Neutrophil (primary cell): ENCODE data around the gene BLVRA.
A peak's percentile ranks its signal among the peaks of the same experiment; 100 is the strongest.
"Not testable (repeated sequence)": the region's sequence is repeated elsewhere in the genome, so short reads cannot be mapped to it uniquely, and the experiment has no call there.

Experiments used
- H3K27ac ChIP-seq: fragments of 200-600 bp; sonication (generic); 2 replicates; pipeline ENCODE4 v1.5.1; 2016; ENCODE audit warnings: mild to moderate bottlenecking, moderate library complexity
- H3K27me3 ChIP-seq: fragments of 200-600 bp; sonication (generic); 2 replicates; pipeline ENCODE4 v1.6.0; 2016; ENCODE audit warnings: mild to moderate bottlenecking
- H3K36me3 ChIP-seq: fragments of 200-600 bp; sonication (generic); 2 replicates; pipeline ENCODE4 v1.5.1; 2017
- H3K4me1 ChIP-seq, 2 experiments: fragments of 200-600 bp in 1 of 2; sonication (generic) in 1 of 2; 1 replicate in 1 of 2; 2 replicates in 1 of 2; pipeline versions ENCODE4 v1.5.1 to v1.6.1; 2013 to 2016; ENCODE audit warnings: low read depth in 1 of 2, low read length in 1 of 2, mild to moderate bottlenecking in 1 of 2, moderate library complexity in 1 of 2; ENCODE audit not compliant: control insufficient read depth in 1 of 2, insufficient read depth in 1 of 2
- H3K4me3 ChIP-seq, 2 experiments: fragments of 200-600 bp in 1 of 2; sonication (generic) in 1 of 2; 1 replicate in 1 of 2; 2 replicates in 1 of 2; pipeline ENCODE4 v1.5.1; 2013 to 2016; ENCODE audit warnings: low read depth in 1 of 2, low read length in 1 of 2, mild to moderate bottlenecking in 1 of 2, moderate library complexity in 1 of 2
- H3K9me3 ChIP-seq: fragments of 200-600 bp; sonication (generic); 2 replicates; pipeline ENCODE4 v1.5.1; 2016
- TF ChIP-seq, protein P1 (sequence below): fragments of 200-600 bp; sonication (generic); IDR thresholded peaks from 2 replicates; pipeline ENCODE4 v1.5.1; 2016; ENCODE audit warnings: antibody characterized with exemption

The BLVRA gene

DNA sequence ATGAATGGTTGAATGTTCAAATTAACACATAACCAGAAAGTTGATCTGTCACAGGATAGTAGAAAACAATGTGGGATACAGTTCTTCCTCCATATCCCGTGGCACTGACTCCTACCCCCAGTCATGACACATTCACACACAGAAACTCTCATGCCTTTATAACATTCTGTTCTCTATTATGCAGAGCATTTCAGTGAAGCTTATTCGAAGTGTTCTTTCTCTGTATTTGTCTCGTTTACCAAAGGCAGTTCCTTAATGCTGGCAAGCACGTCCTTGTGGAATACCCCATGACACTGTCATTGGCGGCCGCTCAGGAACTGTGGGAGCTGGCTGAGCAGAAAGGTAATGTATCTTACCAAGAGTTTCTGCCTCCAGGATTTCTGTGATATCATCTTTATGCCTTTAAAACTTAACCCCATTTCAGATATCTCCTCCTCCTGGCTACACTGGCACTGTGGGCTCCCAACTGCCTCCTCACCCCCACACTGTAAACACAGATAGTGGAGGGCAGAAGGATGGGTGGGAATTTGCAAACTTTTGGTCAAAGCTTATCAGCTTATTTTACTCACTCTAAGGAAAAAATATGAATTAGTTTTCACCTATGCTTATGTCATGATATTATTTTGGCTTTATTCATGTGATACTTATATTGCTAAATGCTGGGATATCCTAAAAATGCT lies 34.1 kb downstream of the BLVRA start:
- no peaks in the 10 kb centered on the region for H3K9me3 ChIP-seq
- no peak overlapping the region for H3K4me3 ChIP-seq
- H3K27ac ChIP-seq = peak overlapping the region; percentile 51
- TF ChIP-seq, protein P1, sequence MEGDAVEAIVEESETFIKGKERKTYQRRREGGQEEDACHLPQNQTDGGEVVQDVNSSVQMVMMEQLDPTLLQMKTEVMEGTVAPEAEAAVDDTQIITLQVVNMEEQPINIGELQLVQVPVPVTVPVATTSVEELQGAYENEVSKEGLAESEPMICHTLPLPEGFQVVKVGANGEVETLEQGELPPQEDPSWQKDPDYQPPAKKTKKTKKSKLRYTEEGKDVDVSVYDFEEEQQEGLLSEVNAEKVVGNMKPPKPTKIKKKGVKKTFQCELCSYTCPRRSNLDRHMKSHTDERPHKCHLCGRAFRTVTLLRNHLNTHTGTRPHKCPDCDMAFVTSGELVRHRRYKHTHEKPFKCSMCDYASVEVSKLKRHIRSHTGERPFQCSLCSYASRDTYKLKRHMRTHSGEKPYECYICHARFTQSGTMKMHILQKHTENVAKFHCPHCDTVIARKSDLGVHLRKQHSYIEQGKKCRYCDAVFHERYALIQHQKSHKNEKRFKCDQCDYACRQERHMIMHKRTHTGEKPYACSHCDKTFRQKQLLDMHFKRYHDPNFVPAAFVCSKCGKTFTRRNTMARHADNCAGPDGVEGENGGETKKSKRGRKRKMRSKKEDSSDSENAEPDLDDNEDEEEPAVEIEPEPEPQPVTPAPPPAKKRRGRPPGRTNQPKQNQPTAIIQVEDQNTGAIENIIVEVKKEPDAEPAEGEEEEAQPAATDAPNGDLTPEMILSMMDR = no peak
- H3K36me3 ChIP-seq = peaks cover 33% of the 10 kb centered on the region
- no peaks in the 10 kb centered on the region for H3K27me3 ChIP-seq
- no peaks in the 10 kb centered on the region for H3K4me1 ChIP-seq

DNA sequence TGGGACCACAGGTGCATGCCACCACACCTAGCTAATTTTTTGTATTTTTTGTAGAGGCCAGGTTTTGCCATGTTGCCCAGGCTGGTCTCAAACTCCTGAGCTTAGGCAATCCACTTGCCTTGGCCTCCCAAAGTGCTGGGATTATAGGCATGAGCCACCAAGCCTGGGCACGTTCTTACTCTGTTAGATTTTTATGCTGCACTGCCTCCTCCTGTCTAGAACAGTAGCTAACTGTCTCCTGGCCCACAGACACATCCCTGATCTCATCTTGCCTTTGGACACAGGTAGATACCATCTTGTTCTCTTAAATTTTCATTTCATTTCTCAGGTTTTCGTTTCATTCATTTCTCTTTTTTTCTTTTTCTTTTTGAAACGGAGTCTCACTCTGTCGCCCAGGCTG lies 41.1 kb downstream of the BLVRA start:
- no peaks in the 10 kb centered on the region for H3K9me3 ChIP-seq
- H3K36me3 ChIP-seq = peaks cover 40% of the 10 kb centered on the region
- no peak overlapping the region for H3K27ac ChIP-seq
- H3K4me1 ChIP-seq = no peaks in the 10 kb centered on the region
- TF ChIP-seq, protein P1 = no peak
- no peak overlapping the region for H3K4me3 ChIP-seq
- H3K27me3 ChIP-seq = no peaks in the 10 kb centered on the region

DNA sequence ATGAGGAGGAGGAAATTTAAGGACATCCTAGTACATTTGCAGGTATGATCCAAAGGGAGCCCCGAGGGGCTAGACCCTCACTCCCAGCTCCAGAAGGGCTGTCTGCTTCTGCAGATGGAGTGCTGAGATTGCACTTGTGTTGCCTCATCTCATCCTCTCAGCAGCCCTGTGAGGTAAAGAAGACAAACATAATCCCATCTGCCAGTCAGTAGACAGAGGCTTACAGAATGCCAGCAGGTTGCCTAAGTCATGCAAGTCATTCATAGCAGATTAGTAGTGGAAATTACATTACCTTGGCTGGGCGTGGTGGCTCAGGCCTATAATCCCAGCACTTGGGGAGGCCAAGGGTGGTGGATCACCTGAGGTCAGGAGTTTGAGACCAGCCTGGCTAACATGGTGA lies 45.4 kb downstream of the BLVRA start:
- H3K9me3 ChIP-seq = no peaks in the 10 kb centered on the region
- TF ChIP-seq, protein P1 = no peak
- H3K4me3 ChIP-seq = no peak overlapping the region
- no peak overlapping the region for H3K27ac ChIP-seq
- H3K36me3 ChIP-seq = peaks cover 71% of the 10 kb centered on the region
- H3K27me3 ChIP-seq = no peaks in the 10 kb centered on the region
- no peaks in the 10 kb centered on the region for H3K4me1 ChIP-seq

DNA sequence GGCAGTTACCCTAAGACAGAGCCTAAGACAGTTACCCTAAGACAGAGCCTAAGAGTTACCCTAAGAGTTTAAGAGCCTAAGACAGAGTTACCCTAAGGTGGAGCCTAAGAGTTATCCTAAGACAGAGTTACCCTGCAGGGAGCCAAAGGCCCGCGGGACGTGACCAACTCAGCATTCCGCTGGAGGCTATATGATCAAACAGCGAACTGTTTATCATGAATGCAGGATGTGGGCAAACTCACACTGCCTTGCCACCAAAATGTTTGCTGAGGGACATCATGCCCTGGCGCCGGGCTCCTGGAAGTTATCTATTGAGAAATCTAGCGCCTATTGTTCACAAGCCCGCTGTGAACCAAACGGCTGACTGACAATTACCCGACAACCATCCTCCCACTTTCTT lies 49.9 kb downstream of the BLVRA start:
- no peaks in the 10 kb centered on the region for H3K27me3 ChIP-seq

DNA sequence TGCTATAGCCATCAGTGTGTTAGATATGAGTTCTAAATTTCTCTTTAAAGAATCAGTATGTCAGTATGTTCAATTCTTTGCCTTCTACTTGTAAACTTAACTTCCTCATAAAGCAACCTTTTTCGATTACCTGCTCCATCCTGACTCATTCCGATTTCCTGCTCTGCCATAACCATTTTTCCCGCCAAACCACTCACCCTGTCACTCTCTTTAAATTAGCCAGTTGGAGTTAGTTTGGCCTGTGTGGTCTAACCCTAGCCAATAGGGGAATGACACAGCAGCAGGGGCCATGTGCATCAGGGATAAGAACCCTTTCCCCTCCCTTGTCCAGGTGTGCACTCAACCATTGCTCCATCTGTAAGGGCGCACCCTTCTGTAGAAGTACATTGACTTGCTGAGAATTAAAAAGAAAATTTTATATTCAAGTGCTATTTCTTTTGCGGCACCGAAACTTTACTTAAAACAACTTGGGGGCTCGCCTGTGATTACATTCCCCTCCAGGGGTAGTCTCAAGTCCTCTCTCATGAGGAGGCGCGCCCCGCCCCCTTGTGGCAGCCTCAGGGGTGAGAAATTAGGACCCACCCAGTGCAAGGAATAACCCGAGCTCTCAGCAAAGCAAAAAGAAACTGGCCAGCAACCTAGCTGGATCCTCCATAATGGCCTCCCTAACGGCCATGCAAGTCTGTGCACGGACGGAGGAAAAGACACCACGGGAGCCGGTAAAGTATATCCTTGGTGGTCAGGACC lies 51.9 kb downstream of the BLVRA start:
- not testable (repeated sequence) for H3K4me3 ChIP-seq, H3K9me3 ChIP-seq, H3K4me1 ChIP-seq, H3K27ac ChIP-seq, H3K27me3 ChIP-seq
- H3K36me3 ChIP-seq = peaks cover 30% of the 10 kb centered on the region

More for the DNA sequence above, 49.9 kb downstream of the BLVRA start:
- Histone ChIP-seq H3K4me3 (no peak overlapping the region), H3K36me3 (peaks cover 49% of the 10 kb centered on the region), H3K27ac (no peak overlapping the region), H3K4me1 (no peaks in the 10 kb centered on the region), H3K9me3 (no peaks in the 10 kb centered on the region)
- TF ChIP-seq, protein P1 = no peak

DNA sequence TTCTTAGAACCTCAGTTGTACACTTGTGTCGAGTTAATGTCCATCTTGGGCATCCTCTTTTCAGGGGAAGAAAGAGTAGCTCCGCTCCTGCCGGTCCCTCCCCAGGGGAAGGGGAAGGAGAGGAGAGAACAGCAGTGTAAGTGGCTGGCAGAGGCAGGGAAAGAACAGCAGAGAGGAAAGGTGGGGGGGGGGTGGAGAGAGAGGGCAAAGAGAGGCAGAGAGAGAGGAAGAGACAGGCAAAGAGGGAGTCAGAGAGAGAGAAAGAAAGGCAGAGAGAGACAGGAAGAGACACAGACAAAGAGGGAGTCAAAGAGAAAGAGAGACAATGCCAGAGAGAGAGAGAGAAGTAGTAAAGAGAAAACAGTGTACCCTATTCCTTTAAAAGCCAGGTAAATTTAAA lies 56.9 kb downstream of the BLVRA start:
- Histone ChIP-seq H3K9me3 (no peaks in the 10 kb centered on the region), H3K36me3 (no peaks in the 10 kb centered on the region), H3K4me1 (peaks cover 3 to 17% of the 10 kb centered on the region in 2 experiments), H3K27me3 (no peaks in the 10 kb centered on the region), H3K27ac (no peak overlapping the region), H3K4me3 (no peak overlapping the region)
- TF ChIP-seq, protein P1 = no peak

DNA sequence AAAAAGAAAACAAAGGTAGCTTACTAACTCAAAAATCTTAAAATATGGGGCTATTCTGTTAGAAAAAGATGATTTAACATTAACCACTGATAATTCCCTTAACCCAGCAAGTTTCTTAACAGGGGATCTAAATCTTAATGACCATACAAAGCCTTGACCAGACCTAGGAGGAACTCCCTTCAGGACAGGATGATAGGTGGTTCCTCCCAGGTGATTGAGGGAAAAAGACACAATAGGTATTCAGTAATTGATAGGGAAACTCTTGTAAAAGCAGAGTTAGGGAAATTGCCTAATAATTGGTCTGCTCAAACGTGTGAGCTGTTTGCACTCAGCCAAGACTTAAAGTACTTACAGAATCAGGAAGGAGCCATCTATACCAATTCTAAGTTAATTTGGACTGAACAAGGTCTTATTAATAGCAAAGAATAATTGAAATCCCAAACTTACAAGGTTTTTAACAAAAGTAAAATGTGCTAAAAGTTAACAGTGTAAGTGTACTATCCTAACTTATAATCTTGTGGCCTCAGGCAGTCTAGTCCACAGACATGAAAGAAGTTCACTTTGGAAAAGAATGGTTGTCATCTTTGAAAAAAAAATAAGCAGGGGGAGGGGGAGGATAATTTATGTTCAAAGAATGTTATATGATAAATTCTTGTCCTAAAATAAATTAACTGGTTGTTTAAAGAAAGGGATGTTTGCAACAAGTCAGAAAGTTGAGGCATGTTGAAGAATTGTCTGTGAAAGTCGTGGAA lies 57.7 kb downstream of the BLVRA start:
- not testable (repeated sequence) for H3K9me3 ChIP-seq, H3K36me3 ChIP-seq, H3K27ac ChIP-seq

DNA sequence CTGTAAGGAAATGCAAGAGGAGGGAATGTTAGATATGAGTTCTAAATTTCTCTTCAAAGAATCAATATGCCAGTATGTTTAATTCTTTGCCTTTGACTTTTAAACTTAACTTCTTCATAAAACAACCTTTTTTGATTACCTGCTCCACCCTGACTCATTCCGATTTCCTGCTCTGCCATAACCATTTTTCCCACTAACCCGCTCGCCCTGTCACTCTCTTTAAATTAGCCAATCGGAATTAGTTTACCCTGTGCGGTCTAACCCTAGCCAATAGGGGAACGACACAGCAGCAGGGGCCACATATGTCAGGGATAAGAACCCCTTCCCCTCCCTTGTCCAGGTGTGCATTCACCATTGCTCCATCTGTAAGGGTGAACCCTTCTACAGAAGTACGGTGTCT lies 64.9 kb downstream of the BLVRA start:
- H3K9me3 ChIP-seq, H3K27me3 ChIP-seq, H3K27ac ChIP-seq, H3K4me3 ChIP-seq, H3K36me3 ChIP-seq: not testable (repeated sequence)
- H3K4me1 ChIP-seq = peaks cover 0 to 17% of the 10 kb centered on the region in 2 experiments

More for the DNA sequence above, 57.7 kb downstream of the BLVRA start:
- not testable (repeated sequence) for H3K27me3 ChIP-seq, H3K4me3 ChIP-seq
- H3K4me1 ChIP-seq = peaks cover 3 to 20% of the 10 kb centered on the region in 2 experiments
